ENCODE results near the gene PSAPL1.

Gene PSAPL1

DNA sequence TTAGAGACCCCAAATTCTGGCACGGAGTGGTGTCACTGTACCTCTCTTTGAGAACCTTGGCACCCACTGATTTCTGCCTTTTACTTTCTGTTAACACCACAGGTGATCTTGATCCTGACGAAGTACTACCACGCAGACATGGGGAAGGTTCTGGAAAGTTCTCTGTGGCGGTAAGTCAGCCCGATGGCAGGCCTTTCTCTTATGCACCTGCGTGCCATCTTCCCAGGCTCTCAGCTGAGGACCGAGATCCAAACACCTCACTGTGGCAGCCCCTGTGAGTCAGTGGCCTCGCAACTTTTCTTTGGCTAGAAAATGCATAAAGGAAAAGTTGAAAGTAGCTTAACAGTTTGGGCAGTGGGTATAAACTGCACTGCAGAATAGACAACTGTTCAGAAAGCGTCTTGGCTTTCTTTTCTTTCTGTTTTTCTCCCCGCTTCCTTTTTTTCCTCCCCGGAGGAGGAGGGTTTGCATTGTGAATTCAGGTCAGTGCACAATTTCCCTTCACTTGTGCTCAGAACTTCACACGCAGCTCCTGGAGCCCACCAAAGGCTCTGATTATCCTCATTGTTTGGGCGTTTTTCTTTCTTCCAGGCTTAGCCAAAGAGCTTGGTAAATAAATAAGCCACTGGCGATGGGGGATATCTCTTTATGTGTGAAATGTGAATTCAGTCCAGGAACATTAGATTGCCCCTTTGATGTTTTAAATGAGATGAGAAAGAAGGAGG lies 38.4 kb downstream of the PSAPL1 start:
- DNase-seq (ENCODE audit: low spot score): no peak

DNA sequence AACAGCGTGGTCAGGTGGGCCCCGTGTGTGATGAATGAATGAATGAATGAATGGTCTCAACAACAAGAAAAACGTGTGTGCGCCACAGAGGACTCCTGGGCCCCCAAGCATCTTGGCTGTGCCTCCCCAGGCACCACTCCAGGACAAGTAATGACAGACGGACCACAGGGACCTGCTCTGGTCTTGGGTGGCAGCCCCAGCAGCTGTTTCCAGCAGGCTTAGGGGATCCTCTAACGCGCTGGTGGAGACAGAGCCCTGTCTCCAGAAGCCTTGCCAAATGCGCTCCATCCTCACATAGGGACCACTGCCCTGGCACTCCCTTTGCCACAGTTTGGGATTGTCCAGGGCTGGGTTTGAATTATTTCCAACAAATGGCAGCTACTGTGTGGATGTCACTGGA lies 39.1 kb downstream of the PSAPL1 start:
- no peak for DNase-seq (ENCODE audit: low spot score)

DNA sequence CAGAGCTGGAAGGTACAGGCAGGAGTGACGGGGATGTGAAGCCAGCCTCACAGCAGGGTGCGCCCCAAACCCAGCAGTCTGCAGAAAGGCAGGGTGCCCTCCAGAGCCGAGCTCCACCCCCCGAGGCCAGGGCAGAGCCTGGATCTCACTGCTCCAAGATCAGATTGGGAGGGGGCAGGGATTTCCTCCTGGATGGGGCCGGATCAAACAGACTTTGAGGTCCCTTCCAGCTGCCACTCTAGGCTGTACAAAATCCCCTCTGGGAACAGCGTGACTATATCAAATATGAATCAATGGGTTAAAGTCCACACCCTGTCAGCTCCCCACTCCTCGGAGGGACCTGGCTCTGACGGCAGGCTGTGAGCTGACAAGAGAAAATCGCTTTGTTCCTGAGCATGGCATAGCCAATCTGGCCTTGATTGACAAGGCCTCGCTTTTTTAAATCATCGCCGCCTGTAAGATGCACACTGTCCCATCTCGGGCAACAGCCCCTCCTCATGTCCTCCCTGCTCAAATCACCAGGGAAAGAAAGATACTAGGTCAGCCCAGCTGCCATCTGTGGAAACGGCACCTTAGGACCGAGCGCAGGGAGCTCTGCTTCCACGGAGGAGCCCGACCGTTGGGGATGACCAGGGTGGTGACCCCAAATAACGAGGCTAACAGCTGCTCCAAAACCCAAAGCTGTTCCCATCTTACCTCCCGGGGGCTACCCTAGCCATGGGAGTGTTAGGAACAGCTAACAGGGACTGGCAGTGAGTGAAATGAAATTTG lies 39.9 kb downstream of the PSAPL1 start:
- DNase-seq (ENCODE audit: low spot score): no peak

DNA sequence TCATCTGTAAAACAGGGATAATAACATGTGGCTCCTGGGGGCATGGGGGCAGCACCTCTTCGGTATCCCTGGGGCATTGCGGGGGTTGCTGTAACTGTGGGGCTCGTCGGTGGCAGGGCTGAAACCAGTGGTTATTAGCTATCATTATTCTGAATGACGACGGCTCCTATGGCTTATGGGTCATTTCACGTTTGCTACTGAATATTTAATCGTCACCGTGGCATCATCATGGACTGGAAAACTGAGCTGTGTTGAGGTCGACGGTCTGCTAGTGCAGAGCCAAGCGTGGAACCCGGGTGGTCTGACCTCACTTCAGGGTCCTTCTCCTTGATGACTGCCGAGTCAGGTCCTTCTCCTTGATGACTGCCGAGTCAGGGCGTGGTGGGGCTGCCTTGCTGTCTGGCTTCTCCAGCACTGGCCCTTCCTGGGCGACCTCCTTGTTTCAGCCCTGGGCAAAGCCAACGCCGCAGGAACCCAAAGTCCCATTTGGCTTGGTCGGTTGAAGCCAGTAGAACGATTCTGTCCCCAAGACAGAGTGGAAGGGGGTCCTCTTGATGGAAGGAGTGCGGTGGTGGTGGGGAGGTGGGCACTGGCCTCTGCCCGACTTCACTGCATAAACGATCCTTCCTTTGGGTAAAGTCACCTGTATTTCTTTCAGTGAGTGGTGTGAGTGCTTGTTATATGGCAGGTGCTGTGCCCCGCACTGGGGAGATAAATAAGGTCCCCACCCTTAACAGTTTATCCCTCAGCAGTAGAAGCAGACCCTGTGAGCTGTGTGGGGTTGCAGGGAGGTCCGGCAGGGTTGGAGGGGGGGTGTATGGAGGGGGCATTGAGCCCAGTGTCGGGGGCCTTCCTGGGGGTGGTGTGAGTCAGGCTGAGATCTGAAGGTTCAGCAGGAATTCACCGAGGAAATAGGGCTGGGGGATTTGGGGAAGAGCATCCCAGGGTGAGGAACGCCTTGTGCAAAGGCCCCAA lies 40.8 kb downstream of the PSAPL1 start:
- DNase-seq (ENCODE audit: low spot score): no peak

DNA sequence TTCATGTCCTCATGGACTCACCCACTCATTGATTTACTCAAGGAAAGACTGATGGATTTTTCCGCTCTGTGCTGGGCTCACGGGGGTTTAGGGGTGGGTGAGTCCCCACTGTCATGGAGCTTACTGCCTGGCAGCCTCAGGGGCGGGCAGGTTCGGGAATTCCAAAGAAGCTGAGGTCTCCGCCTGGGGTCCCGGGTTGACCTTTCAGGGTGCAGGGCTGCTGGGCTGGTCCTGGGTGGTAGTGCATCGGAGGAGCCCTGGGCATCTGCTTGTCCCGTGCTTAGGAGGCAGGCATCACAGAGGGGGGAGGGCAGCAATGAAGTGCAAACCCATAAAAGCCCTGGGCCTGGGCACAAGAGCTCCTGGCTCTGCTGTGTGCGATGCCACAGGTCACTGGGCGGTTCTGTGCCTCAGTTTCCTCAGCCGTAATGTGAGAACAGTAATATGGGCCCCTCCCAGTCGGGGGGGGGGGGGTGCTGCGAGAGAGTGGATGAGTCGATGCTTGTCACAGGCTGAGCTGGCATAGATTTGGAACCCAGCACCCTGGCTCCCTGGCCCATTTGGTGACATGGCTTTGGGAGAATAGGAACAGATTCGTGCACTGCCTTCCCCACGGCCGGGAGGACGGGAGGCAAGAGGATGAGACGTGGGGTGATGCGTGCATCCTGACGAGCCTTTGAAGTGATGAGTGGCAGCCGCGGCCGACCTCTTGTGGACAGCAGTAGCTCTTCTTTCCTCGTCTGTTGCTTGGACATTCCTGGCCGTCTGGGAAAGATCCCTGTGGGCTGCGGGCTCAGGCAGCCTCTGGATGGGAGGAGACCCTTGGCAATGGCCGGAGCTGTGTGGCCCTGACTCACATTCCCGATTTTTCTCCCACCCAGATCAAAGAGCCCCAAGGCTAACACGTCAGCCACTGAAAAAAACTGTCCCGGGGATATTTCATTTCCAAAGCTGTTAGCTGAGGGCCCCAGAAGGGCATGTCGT lies 42.0 kb downstream of the PSAPL1 start:
- DNase-seq (ENCODE audit: low spot score): peak; percentile 13

DNA sequence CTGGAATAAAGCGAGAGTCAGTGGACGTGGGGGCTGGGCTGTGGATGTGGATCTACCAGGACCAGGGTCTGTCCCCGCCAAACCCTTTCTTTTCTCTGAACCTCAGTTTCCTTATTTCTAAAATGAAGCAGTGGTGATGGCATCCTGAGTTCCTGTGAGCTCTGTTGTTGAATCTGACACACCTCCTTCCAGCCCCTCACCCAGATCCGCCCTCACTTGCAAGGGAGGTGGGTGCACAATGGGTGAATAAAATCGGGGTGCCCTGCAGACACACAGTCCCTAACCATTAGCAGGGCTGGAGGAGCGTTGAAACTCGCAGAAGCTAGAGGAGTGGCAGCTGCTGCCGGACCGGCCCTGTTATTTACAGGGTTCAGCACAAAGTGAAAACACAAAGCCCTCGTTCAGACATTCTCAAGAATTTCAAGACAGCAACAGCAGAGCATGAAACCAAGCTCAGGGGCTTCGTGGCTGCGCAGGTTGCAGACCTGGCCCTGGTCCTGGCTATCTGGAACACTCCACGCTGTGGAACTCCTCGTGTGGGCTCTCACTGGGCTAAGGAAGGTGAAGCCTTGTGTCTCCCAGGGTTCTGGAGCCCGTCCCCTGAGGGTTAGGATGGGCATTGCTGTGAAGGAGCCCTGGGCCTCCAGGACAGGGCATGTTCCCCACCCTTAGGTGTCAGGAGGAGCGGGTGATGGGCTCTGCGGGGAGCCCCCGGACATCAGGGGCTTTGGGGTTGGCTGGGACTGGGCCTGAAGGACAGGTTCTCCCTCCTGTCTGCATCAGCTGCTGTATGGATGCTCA lies 42.9 kb downstream of the PSAPL1 start:
- DNase-seq (ENCODE audit: low spot score): no peak

DNA sequence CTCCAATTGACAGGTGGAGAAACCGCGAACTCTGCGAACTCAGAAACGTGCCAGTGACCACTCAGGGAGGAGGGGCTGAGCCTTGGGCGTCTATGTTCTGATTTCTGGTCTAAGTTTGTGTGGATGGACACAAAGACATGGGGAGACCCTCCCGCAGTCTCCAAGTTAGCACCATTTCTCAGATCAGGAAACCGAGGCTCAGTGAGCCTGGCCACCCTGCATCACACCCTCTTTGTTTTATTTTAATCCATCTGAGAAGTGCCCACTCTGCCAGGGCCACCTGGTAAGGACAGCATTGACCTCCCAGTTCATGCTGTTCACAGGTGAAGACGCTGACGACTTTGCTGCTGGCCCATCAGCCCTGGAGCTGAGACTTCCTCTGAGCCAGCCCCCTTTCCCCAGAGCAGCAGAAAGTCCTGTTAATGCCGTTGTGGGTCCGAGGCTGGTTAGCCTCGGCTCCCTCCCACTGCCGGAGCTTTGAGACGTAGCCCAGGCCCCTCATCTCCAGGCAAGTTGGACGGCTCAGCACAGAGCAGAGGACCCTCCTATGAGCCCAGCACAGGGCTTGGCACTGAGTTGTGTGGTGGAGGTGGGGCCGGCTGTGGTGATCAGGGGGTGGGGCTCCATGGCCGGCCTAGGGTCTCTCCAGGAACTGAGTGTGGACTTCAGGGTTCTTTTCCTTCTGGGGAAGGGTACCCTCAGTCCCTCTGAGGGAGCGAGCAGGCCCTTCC lies 43.7 kb downstream of the PSAPL1 start:
- no peak for DNase-seq (ENCODE audit: low spot score)

DNA sequence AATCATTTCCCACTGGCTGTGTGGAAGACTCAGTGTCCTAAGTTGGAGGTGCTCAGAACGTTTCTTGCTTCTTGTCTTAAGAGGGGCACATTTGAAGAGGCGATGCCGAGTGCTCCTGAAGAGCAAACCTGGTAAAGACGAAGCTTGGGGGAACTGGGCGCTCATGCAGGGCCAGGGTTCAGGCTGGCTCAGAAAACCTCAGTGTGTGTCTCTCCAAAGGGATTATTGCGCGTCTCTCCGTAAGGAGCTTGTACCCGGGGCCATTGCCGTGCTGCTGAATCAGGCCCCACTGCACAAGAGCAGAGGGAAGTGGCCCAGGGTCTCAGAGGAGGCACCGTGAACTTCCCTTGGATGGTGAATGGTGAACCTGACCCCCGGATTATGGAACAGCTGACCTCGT lies 44.4 kb downstream of the PSAPL1 start:
- DNase-seq (ENCODE audit: low spot score): no peak

DNA sequence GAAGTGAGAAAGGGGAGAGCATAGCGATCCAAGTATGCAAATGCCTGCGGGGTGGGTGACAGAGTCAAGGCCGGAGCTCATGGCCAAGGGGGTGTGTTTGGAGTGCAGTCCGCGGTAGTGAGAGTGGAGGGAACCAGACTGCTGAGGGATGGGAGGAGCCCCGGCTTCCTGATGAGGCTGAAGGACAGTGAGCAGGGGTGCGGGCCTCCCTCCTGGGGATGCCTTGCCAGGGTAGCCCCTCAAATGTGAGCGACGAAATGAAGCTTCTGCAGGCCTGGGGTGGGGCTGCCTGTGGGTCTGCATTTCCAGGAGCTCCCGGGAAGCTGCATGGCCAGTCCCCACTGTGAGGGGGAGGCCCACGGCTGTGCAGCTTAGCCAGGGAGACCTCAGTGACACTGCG lies 45.0 kb downstream of the PSAPL1 start:
- DNase-seq (ENCODE audit: low spot score): no peak

DNA sequence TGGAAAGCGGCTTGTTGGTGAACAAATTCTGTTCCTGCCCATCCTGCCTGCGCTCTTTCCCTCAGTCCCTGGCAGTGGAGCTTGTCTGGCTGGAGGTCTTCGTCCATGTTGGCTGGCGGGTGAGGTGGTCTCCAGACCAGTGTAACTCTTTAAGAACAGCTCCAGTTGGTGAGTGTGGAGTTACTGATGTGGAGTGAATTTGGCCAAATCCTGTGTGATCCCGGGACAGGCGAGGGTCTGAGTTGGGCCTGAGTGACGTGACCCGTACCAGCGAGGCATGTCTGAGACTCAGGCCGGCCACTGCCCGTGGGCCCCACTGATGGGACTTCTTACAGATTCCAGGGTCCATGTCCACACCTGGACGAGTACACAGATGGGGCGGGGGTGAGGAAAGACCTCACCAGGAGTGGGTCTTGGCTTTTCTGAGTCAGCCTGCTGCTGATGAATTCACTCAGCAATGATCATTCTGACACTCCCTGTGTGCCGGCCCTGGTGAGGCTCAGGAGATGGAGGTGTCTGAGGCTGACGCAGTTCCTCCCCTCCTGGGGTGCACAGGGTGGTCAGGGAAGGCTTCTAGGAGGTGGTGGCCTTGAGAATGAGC lies 45.5 kb downstream of the PSAPL1 start:
- DNase-seq (ENCODE audit: low spot score): no peak

DNA sequence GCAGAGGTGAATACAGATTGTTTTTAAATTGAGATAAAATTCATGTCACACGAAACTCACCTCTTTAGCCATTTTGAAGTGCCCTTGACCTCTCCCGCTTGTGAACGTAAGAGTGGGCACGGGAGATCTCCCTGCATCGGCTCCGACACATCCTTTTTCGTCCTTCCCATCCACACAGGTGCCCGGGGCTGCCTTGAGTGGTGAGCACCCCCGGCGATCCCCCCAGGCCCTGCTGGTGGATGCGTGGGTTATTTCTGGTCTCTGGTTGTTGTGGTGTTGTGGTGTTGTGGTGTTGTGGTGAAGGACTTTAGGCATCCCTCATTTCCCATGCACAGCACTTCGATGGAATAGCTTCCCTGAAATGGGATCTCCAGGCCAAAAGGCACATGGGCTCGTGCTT lies 46.1 kb downstream of the PSAPL1 start:
- no peak for DNase-seq (ENCODE audit: low spot score)

DNA sequence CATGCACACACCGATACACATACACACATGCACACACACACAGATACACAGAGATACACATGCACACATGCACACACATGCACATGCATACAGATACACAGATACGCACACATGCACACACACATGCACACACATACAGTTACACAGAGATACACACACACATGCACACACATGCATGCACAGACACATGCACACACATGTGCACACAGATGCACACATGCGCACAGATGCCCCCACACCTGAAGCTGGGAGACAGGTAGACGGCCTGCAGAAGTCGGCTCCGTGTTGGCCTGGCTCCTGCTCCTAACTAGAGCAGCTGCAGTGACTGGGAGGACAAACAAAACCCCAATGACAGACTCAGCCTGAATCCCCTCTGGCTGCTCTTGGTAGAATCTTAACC lies 46.8 kb downstream of the PSAPL1 start:
- no peak for DNase-seq (ENCODE audit: low spot score)

DNA sequence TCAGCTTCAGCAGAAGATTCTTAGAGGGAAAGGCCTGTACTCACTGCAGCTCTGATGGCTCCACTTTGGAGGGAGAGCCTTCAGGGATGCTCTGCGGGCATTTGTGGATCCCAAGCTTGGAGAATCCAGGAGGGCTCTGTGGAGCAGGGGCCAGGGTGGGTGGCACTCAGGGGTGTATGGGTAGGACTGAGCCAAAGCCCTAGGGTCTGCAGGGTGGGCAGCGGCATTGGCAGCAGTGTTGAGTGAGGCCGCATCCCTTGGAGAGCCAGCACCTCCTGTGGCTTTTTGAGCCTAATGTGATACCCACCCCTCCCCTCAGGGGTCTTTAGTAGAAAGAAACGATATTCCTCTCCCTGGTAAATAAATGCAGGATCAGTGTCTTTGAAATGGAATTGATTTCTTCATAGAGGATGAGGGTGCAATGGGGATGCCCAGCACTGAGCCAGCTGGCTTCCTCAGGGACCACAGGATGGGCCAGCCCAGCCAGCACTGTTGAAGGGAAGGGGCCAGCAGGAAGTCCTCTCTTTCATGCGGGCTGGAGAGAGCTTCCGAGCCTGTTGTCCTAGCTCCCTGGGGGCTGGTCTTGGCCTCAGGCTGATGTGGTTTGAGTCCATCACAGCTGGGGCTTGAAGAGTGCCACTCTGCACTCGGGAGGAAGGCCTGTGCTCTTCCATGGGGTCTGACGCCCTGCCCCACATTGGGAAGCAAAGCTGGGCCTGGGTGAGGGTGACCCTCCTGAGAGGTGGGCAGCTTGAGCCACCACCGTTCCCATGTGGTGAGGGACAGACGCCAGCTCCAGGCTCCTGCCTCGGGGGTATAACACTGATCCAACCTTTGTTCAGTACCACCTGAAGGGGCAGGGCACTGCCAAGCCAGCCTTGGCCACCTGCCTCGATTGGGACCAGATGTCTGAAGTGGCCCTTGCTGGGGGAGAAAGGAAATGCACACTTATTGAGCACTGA lies 49.5 kb downstream of the PSAPL1 start:
- no peak for DNase-seq (ENCODE audit: low spot score)

DNA sequence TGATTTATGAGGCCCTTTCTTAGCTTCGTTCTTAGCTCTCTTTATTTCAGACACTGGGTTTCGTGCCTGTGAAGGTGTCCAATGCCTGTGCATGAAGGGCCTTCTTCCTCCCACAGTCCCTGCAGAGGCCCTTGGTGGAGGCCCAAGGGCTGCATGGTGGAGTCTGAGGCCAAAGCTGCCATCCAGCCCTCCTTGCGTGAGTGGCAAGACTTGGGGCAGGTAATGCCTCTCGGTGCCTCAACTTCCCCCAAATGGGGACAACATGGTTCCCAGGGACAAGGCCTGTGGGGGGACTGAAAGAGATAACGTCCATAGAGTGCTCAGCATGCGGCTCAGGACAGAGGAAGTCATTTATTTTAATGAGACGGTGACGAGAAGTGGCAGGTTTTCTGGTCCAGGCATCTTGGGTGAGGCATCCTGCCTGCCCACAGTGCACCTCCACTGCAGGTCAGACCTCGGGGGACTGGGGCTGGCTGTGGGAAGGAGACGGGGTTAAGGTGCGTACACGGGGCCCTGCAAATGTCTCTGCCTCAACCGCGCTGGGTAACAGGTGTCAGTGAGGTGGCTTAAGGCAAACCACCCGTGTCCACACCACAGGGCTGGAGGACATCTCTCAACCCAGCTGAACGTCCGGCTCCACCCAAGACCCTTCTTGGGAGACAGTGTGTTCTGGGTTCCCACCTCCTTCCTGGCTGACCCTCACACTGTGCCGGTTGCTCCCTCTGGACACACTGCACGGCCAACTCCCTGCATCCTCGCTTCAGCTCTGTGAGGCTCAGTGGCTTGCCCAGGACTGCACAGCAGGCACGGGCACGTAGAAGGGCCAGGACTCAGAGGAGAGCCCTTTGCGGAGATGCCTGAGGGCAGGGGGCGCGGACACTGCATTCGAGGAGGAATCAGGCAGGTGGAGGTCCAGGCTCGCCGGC lies 50.5 kb downstream of the PSAPL1 start:
- DNase-seq (ENCODE audit: low spot score): no peak

DNA sequence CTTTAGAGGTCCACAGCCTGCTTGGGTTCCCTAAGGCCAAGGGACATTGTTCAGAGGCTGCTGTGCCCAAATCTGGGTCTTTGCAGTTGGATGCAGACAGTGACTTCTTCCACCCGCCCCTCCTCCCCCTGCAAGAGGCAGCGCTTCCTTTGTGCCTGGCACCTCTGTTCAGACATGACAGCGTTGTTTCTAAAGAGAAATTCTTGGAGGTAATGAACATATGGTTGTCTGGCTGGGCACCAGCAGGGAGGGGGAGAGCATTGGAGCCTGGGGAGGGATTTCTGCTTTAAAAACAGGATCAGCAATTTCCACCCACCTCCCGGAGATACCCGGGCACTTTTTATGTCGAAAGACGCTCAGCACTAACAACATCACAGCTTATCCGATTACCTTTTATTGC lies 51.5 kb downstream of the PSAPL1 start:
- DNase-seq (ENCODE audit: low spot score): no peak

DNA sequence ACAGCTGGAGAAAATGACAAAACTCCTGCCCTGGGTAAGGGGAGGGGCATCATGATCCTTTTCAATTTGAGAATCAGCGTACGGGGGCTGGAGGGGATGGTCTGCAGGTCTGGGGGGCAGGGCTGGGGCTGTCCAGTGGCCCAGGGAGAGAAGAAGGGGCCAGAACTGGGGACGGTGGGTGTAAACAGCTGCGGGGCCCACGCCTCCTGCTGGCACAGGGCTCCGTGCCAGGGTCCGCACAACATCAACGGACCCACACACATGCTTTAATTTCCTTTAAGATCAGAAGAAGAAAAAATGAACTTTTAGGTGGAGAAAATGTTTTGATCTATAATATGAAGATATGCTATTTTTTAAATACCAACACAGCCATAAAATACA lies 52.1 kb downstream of the PSAPL1 start:
- no peak for DNase-seq (ENCODE audit: low spot score)
